HEK293 (cell line): Measurements from ENCODE around the gene ZNF503.

Experiments used
- CTCF ChIA-PET: fragments of 350-600 bp; formaldehyde crosslinking; extraction: SDS; loops from one replicate; lab custom pipeline; 2021; ENCODE audit warnings: antibody characterized with exemption; lab: Yijun Ruan, JAX
- POLR2A ChIA-PET: fragments of 300-600 bp; formaldehyde crosslinking; extraction: SDS; loops from one replicate; lab custom pipeline; 2020; ENCODE audit warnings: antibody characterized with exemption, inconsistent platforms; lab: Yijun Ruan, JAX
- H3K27ac ChIP-seq: fragments of 200-500 bp; sonication (Bioruptor generic); 2 replicates; pipeline ENCODE4 v1.5.1; 2014; ENCODE audit warnings: low read depth, low read length, control low read depth, inconsistent platforms; ENCODE audit errors: extremely low read depth
- H3K36me3 ChIP-seq, 2 experiments: fragments of 200-500 bp in 1 of 2; sonication (Bioruptor generic) in 1 of 2; 1 replicate in 1 of 2; 2 replicates in 1 of 2; pipeline ENCODE4 v1.5.1; 2014 to 2017; ENCODE audit warnings: inconsistent platforms in 2 of 2, low read length in 2 of 2; ENCODE audit not compliant: control insufficient read depth in 2 of 2, insufficient read depth in 1 of 2
- H3K4me1 ChIP-seq: fragments of 200-500 bp; sonication (Bioruptor generic); 2 replicates; pipeline ENCODE4 v1.5.1; 2014; ENCODE audit warnings: mild to moderate bottlenecking, low read length, inconsistent platforms; ENCODE audit not compliant: control insufficient read depth, insufficient read depth
- H3K4me3 ChIP-seq: 2 replicates; pipeline ENCODE4 v1.5.1; 2011; ENCODE audit warnings: low read depth, mild to moderate bottlenecking, control low read depth, low read length, moderate library complexity
- H3K9me3 ChIP-seq: fragments of 200-500 bp; sonication (Bioruptor generic); 2 replicates; pipeline ENCODE4 v1.5.1; 2014; ENCODE audit warnings: low read depth, low read length, inconsistent platforms; ENCODE audit not compliant: control insufficient read depth, insufficient read depth
- EGR2 ChIP-seq: fragments of 450-650 bp; formaldehyde crosslinking; IDR thresholded peaks from 2 replicates; pipeline ENCODE4 v1.5.1; 2016; ENCODE audit warnings: low read depth, missing biosample characterization, missing genetic modification characterization
- FEZF1 ChIP-seq: fragments of 450-650 bp; formaldehyde crosslinking; IDR thresholded peaks from 2 replicates; pipeline ENCODE4 v1.5.1; 2016; ENCODE audit warnings: missing biosample characterization, missing genetic modification characterization
- GFI1B ChIP-seq: fragments of 450-650 bp; formaldehyde crosslinking; IDR thresholded peaks from 2 replicates; pipeline ENCODE4 v1.5.1; 2016; ENCODE audit warnings: missing biosample characterization, missing genetic modification characterization
- GLI2 ChIP-seq: fragments of 450-650 bp; formaldehyde crosslinking; IDR thresholded peaks from 2 replicates; pipeline ENCODE4; 2017; ENCODE audit warnings: missing biosample characterization, missing genetic modification characterization, low read depth, borderline replicate concordance
- GLIS1 ChIP-seq: fragments of 450-650 bp; formaldehyde crosslinking; IDR thresholded peaks from 2 replicates; pipeline ENCODE4 v1.5.1; 2016; ENCODE audit warnings: missing biosample characterization, missing genetic modification characterization
- KLF10 ChIP-seq: fragments of 450-650 bp; IDR thresholded peaks from 2 replicates; pipeline ENCODE4 v1.5.1; 2018; ENCODE audit warnings: missing biosample characterization, mild to moderate bottlenecking, missing genetic modification characterization
- SP3 ChIP-seq: fragments of 450-650 bp; formaldehyde crosslinking; IDR thresholded peaks from 2 replicates; pipeline ENCODE4 v1.5.1; 2016; ENCODE audit warnings: missing biosample characterization, missing genetic modification characterization
- ZBTB11 ChIP-seq: fragments of 450-650 bp; formaldehyde crosslinking; conservative IDR thresholded peaks from 2 replicates; pipeline ENCODE4 v1.5.1; 2016; ENCODE audit warnings: low read depth, missing biosample characterization, missing genetic modification characterization
- ZBTB44 ChIP-seq: fragments of 450-650 bp; IDR thresholded peaks from 2 replicates; pipeline ENCODE4 v1.5.1; 2018; ENCODE audit warnings: missing biosample characterization, mild to moderate bottlenecking, missing genetic modification characterization
- ZBTB8A ChIP-seq: fragments of 450-650 bp; formaldehyde crosslinking; IDR thresholded peaks from 2 replicates; pipeline ENCODE4 v1.5.1; 2016; ENCODE audit warnings: missing biosample characterization, missing genetic modification characterization
- ZNF112 ChIP-seq: fragments of 450-650 bp; formaldehyde crosslinking; IDR thresholded peaks from 2 replicates; pipeline ENCODE4 v1.5.0; 2017; ENCODE audit warnings: missing biosample characterization, missing genetic modification characterization
- ZNF138 ChIP-seq: fragments of 450-650 bp; formaldehyde crosslinking; IDR thresholded peaks from 2 replicates; pipeline ENCODE4 v1.5.1; 2016; ENCODE audit warnings: missing biosample characterization, missing genetic modification characterization, borderline replicate concordance
- ZNF155 ChIP-seq: fragments of 450-650 bp; formaldehyde crosslinking; IDR thresholded peaks from 2 replicates; pipeline ENCODE4 v1.5.1; 2016; ENCODE audit warnings: missing biosample characterization, missing genetic modification characterization
- ZNF335 ChIP-seq: fragments of 450-650 bp; formaldehyde crosslinking; conservative IDR thresholded peaks from 2 replicates; pipeline ENCODE4 v1.5.1; 2016; ENCODE audit warnings: missing biosample characterization, missing genetic modification characterization
- ZNF354C ChIP-seq: fragments of 450-650 bp; formaldehyde crosslinking; IDR thresholded peaks from 2 replicates; pipeline ENCODE4 v1.5.1; 2016; ENCODE audit warnings: missing biosample characterization, missing genetic modification characterization, low read depth, borderline replicate concordance
- ZNF416 ChIP-seq: fragments of 450-650 bp; formaldehyde crosslinking; IDR thresholded peaks from 2 replicates; pipeline ENCODE4 v1.5.1; 2016; ENCODE audit warnings: missing biosample characterization, missing genetic modification characterization
- ZNF449 ChIP-seq: fragments of 450-650 bp; formaldehyde crosslinking; IDR thresholded peaks from 2 replicates; pipeline ENCODE4 v1.5.1; 2017; ENCODE audit warnings: missing biosample characterization, mild to moderate bottlenecking, missing genetic modification characterization, moderate library complexity
- ZNF501 ChIP-seq: fragments of 450-650 bp; formaldehyde crosslinking; IDR thresholded peaks from 2 replicates; pipeline ENCODE4 v1.5.1; 2016; ENCODE audit warnings: missing biosample characterization, missing genetic modification characterization
- ZNF514 ChIP-seq: fragments of 450-650 bp; formaldehyde crosslinking; IDR thresholded peaks from 2 replicates; pipeline ENCODE4 v1.5.1; 2016; ENCODE audit warnings: missing biosample characterization, missing genetic modification characterization
- ZNF548 ChIP-seq: fragments of 450-650 bp; formaldehyde crosslinking; IDR thresholded peaks from 2 replicates; pipeline ENCODE4 v1.5.1; 2016; ENCODE audit warnings: missing biosample characterization, missing genetic modification characterization
- ZNF600 ChIP-seq: fragments of 450-650 bp; formaldehyde crosslinking; IDR thresholded peaks from 2 replicates; pipeline ENCODE4 v1.5.1; 2016; ENCODE audit warnings: missing biosample characterization, missing genetic modification characterization
- ZNF610 ChIP-seq: fragments of 450-650 bp; formaldehyde crosslinking; IDR thresholded peaks from 2 replicates; pipeline ENCODE4 v1.5.1; 2016; ENCODE audit warnings: missing biosample characterization, missing genetic modification characterization, borderline replicate concordance
- ZNF623 ChIP-seq: fragments of 450-650 bp; formaldehyde crosslinking; IDR thresholded peaks from 2 replicates; pipeline ENCODE4 v1.5.1; 2016; ENCODE audit warnings: missing biosample characterization, missing genetic modification characterization
- ZNF645 ChIP-seq: fragments of 450-650 bp; formaldehyde crosslinking; IDR thresholded peaks from 2 replicates; pipeline ENCODE4; 2016; ENCODE audit warnings: missing biosample characterization, missing genetic modification characterization
- ZNF654 ChIP-seq: fragments of 450-650 bp; formaldehyde crosslinking; IDR thresholded peaks from 2 replicates; pipeline ENCODE4 v1.5.1; 2016; ENCODE audit warnings: low read depth, missing biosample characterization, missing genetic modification characterization
- ZNF677 ChIP-seq: fragments of 450-650 bp; IDR thresholded peaks from 2 replicates; pipeline ENCODE4 v1.5.0; 2018; ENCODE audit warnings: missing biosample characterization, mild to moderate bottlenecking, missing genetic modification characterization, moderate library complexity
- ZNF692 ChIP-seq: fragments of 450-650 bp; formaldehyde crosslinking; IDR thresholded peaks from 2 replicates; pipeline ENCODE4 v1.5.1; 2016; ENCODE audit warnings: missing biosample characterization, missing genetic modification characterization
- ZNF792 ChIP-seq: fragments of 450-650 bp; formaldehyde crosslinking; IDR thresholded peaks from 2 replicates; pipeline ENCODE4 v1.5.1; 2016; ENCODE audit warnings: missing biosample characterization, missing genetic modification characterization

The ZNF503 gene

GRCh38 chr10:75408911-75409885 lies 7.6 kb upstream of the ZNF503 start:
- Histone ChIP-seq H3K27ac (peak overlapping the region; percentile 90), H3K36me3 (peaks cover 0 to 17% of the 10 kb centered on the region in 2 experiments; a peak in 1 of 3 replicates), H3K4me1 (no peaks in the 10 kb centered on the region), H3K9me3 (no peaks in the 10 kb centered on the region), H3K4me3 (peak overlapping the region; percentile 54)
- ChIA-PET CTCF (interaction anchor here (0.6 to 1.3 kb wide), 5 partner anchors 9 to 863 kb away, joined by 3 to 5 read pairs (median 3); no protein-coding TSS in a partner anchor), POLR2A (interaction anchor here (0.6 to 2.1 kb wide), 2 partner anchors 8 to 379 kb away, joined by 3 to 13 read pairs; partner anchors contain the start of gene ZNF503)
- no peak for TF ChIP-seq ZNF792 (tag by site-specific recombination)
- no peak for TF ChIP-seq ZNF112 (tag by site-specific recombination)
- TF ChIP-seq ZNF677 (tag by site-specific recombination), result no peak
- TF ChIP-seq GLI2 (tag by site-specific recombination), result no peak
- peak; percentile 53 for TF ChIP-seq ZNF600 (tag by site-specific recombination)
- TF ChIP-seq ZNF645, result no peak
- TF ChIP-seq ZNF548, result no peak
- TF ChIP-seq ZNF155 (tag by site-specific recombination), result no peak
- TF ChIP-seq GFI1B (tag by site-specific recombination), result no peak
- TF ChIP-seq FEZF1 (tag by site-specific recombination), result no peak
- TF ChIP-seq SP3, result peak; percentile 68
- 0 out of 2 replicates have a peak, but pooled peaks have one; percentile 19 for TF ChIP-seq ZBTB44
- TF ChIP-seq ZBTB11 (tag by site-specific recombination), result 0 out of 2 replicates have a peak, but pooled peaks have one; percentile 42
- TF ChIP-seq ZNF354C (tag by site-specific recombination), result no peak
- no peak for TF ChIP-seq ZNF449 (tag by site-specific recombination)
- no peak for TF ChIP-seq ZNF514
- TF ChIP-seq KLF10 (tag by site-specific recombination), result peak; percentile 43
- no peak for TF ChIP-seq ZNF623 (tag by site-specific recombination)
- TF ChIP-seq GLIS1 (tag by site-specific recombination), result peak; percentile 63
- TF ChIP-seq ZNF335 (tag by site-specific recombination), result peak; percentile 99
- no peak for TF ChIP-seq ZNF654
- 0 out of 2 replicates have a peak, but pooled peaks have one; percentile 51 for TF ChIP-seq ZBTB8A
- TF ChIP-seq ZNF501, result peak; percentile 58; the same call in 1 of the 2 replicates
- TF ChIP-seq ZNF610 (tag by site-specific recombination), result 0 out of 2 replicates have a peak, but pooled peaks have one; percentile 26
- no peak for TF ChIP-seq ZNF416 (tag by site-specific recombination)
- TF ChIP-seq ZNF138 (tag by site-specific recombination), result no peak
- peak; percentile 45; the same call in 1 of the 2 replicates for TF ChIP-seq ZNF692 (tag by site-specific recombination)
- TF ChIP-seq EGR2 (tag by site-specific recombination), result peak; percentile 41; the same call in 1 of the 2 replicates
